Stomach (tissue), 4 donors: ENCODE results near the gene PAFAH1B1.

Experiments used
- EP300 ChIP-seq: sonication (generic); formaldehyde crosslinking; IDR thresholded peaks from one replicate; pipeline ENCODE4 v1.6.1; 2017; ENCODE audit warnings: antibody characterized with exemption
- TF ChIP-seq, protein P1 (sequence below), 7 experiments: fragments of 450-650 bp in 4 of 7; fragments of 200-600 bp in 3 of 7; sonication (generic) in 3 of 7; IDR thresholded peaks; one replicate each; pipeline ENCODE4 v1.5.1; 2016 to 2019; ENCODE audit warnings: antibody characterized with exemption in 7 of 7, control low read depth in 2 of 7, mild to moderate bottlenecking in 1 of 7

DNA sequence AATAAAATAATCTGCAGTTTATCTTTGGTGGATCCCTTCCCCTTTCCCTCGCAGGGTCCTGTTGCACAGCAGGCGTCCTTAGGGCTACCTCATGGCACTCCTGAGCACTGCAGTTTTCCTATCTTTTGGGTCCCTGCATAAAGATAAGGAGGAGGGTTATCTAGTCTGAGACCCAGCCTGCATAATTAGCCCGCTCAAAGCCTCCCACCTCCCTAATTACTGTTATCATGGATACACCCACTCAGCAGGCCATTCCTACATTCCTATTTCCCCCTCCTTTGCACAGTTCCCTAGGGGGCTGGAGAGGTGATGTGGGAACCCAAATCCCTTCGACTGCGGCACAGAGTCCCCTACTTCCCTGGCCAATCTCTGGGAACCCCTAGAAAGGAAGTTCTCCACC lies 123.2 kb downstream of the PAFAH1B1 start:
- TF ChIP-seq, protein P1, sequence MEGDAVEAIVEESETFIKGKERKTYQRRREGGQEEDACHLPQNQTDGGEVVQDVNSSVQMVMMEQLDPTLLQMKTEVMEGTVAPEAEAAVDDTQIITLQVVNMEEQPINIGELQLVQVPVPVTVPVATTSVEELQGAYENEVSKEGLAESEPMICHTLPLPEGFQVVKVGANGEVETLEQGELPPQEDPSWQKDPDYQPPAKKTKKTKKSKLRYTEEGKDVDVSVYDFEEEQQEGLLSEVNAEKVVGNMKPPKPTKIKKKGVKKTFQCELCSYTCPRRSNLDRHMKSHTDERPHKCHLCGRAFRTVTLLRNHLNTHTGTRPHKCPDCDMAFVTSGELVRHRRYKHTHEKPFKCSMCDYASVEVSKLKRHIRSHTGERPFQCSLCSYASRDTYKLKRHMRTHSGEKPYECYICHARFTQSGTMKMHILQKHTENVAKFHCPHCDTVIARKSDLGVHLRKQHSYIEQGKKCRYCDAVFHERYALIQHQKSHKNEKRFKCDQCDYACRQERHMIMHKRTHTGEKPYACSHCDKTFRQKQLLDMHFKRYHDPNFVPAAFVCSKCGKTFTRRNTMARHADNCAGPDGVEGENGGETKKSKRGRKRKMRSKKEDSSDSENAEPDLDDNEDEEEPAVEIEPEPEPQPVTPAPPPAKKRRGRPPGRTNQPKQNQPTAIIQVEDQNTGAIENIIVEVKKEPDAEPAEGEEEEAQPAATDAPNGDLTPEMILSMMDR (IDR thresholded peaks at IDR 0.05): no peak
- TF ChIP-seq EP300: no peak
